Pancreas (tissue), 10 donors: Measurements from ENCODE around the gene TBC1D4. TPM values are rescaled to one million over a fixed set of nuclear protein-coding genes. Genes with fewer than 3 reads are reported as not detected.
"Not testable (repeated sequence)": the region's sequence is repeated elsewhere in the genome, so short reads cannot be mapped to it uniquely, and the experiment has no call there.

Source experiments
- ATAC-seq, 4 donors: fragments of 200-7000 bp; cut with Tn5 transposase; one replicate each; pipeline versions ENCODE4 v1.8.0 to v1.9.1; 2020; ENCODE audit warnings: mild to moderate bottlenecking in 4 of 4, moderate library complexity in 4 of 4
- DNase-seq, 6 donors: peaks; one replicate each; pipeline ENCODE4 v3.0.0-alpha.2; 2020
- FAIRE-seq: peaks from 2 replicates; lab custom pipeline; 2012; peaks lifted over from hg19 to GRCh38; lab: Jason Lieb, UNC
- H3K27ac ChIP-seq, 4 donors: fragments of 200-600 bp; sonication (generic); 1 replicate in 3 of 4; 2 replicates in 1 of 4; pipeline versions ENCODE4 v1.5.0 to v1.8.0; 2020
- H3K27me3 ChIP-seq, 4 donors: fragments of 200-600 bp; one replicate each; pipeline ENCODE4 v1.8.0; 2021
- H3K36me3 ChIP-seq, 3 donors: fragments of 200-600 bp; sonication (generic) in 1 of 3; one replicate each; pipeline versions ENCODE4 v1.5.0 to v1.8.0; 2020 to 2021
- H3K4me1 ChIP-seq, 3 donors: fragments of 200-600 bp; one replicate each; pipeline ENCODE4 v1.8.0; 2021
- H3K4me3 ChIP-seq, 4 donors: fragments of 200-600 bp; sonication (generic) in 2 of 4; one replicate each; pipeline versions ENCODE4 v1.5.0 to v1.8.0; 2020 to 2021
- H3K9me3 ChIP-seq, 4 donors: fragments of 200-600 bp; one replicate each; pipeline ENCODE4 v1.8.0; 2021
- CTCF ChIP-seq, 4 donors: fragments of 200-600 bp; sonication (generic) in 3 of 4; IDR thresholded peaks; one replicate each; pipeline versions ENCODE4 v1.5.0 to v1.8.0; 2021; ENCODE audit warnings: antibody characterized with exemption in 4 of 4
- WGBS, 2 donors: extraction: QIAGEN DNeasy Blood & Tissue Kit; methylation state at CpG; one replicate each; pipeline ENCODE4 v1.1.7; 2013; 5-methylcytosine and 5-hydroxymethylcytosine counted together
- intact Hi-C, 3 donors: fragments of 100-400 bp; cut with DNase I; formaldehyde crosslinking; loops; one replicate each; pipeline versions ENCODE4 v1.11.1 to v1.14.2; 2022
- polyA plus RNA-seq, 2 donors: library from polyadenylated mRNA; stranded (reverse); fragments of 200-250 nt; gene quantifications; one replicate each; pipeline ENCODE4 v1.2.3, GENCODE V29; 2013
- total RNA-seq, 6 donors: library from RNA; stranded (reverse); fragmentation: NEBNext Ultra II Directional in 4 of 6; extraction: Animal tissue kit (Norgen Biotek cat#: 25700) in 4 of 6; gene quantifications; one replicate each; pipeline versions ENCODE4 v1.2.1 to v1.2.4, GENCODE V29; 2021 to 2023
- donor health status: healthy with polysubstance abuse.
- donor health status: DM: no; HTN: no; CAD: no; lungs with moderate emphysema.
- donor health status: DM: no; HTN: no; CAD: no.
- donor health status: control.
- donor health status: control.
- donor health status: Bipolar disorder and iron deficiency.
- donor health status: DM: yes; HTN: yes; CAD: no.
- donor health status: DM: no; HTN: no; CAD: no.
- donor health status: DM: no; HTN: no; CAD: no.
- donor health status: DM: yes; HTN: yes; CAD: no.

Gene TBC1D4
- total and polyA plus RNA-seq, 8 donors: 8.2 to 19.7 (median 10.5) TPM

GRCh38 chr13:75442736-75443234, 39.2 kb downstream of the TBC1D4 start:
- H3K9me3 ChIP-seq: no peaks in the 10 kb centered on the region
- no peak for FAIRE-seq
- H3K27ac ChIP-seq: peak overlapping the region in 1 of 4 donors; percentile 45
- TF ChIP-seq CTCF (IDR thresholded peaks at IDR 0.05): no peak
- H3K4me1 ChIP-seq: peaks cover 0 to 48% (median 38%) of the 10 kb centered on the region in 3 donors
- peak in 1 of 4 donors; percentile 20 for ATAC-seq
- H3K4me3 ChIP-seq: no peak overlapping the region
- 70 to 73% methylated on average over 6 of the region's 6 CpGs for WGBS, 2 donors
- H3K36me3 ChIP-seq: no peaks in the 10 kb centered on the region
- no peak for DNase-seq
- intact Hi-C loops: no loop called here
- H3K27me3 ChIP-seq: no peaks in the 10 kb centered on the region

- Histone ChIP-seq H3K36me3 (no peaks in the 10 kb centered on the region), H3K9me3 (no peaks in the 10 kb centered on the region), H3K4me1 (peaks cover 0 to 44% (median 34%) of the 10 kb centered on the region in 3 donors), H3K27me3 (no peaks in the 10 kb centered on the region), H3K4me3 (no peak overlapping the region), H3K27ac (peak overlapping the region in 2 of 4 donors; percentile 46 to 51)
- peak; percentile 47 to 75 (median 72) for ATAC-seq
- DNase-seq: peak in 2 of 6 donors; percentile 26 to 33
- WGBS, 2 donors: 12 to 16% methylated on average over 2 of the region's 2 CpGs
- intact Hi-C loops: no loop called here
- peak; percentile 74 for FAIRE-seq
- TF ChIP-seq CTCF (IDR thresholded peaks at IDR 0.05): no peak
Measured at GRCh38 chr13:75440100-75440499, 41.9 kb downstream of the TBC1D4 start.

GRCh38 chr13:75437582-75438318, 44.2 kb downstream of the TBC1D4 start:
- intact Hi-C loops: no loop called here
- no peak for FAIRE-seq

GRCh38 chr13:75434126-75434525, 47.8 kb downstream of the TBC1D4 start:
- H3K27ac ChIP-seq, H3K4me3 ChIP-seq, DNase-seq, H3K9me3 ChIP-seq, intact Hi-C loops, H3K36me3 ChIP-seq, FAIRE-seq, H3K27me3 ChIP-seq, ATAC-seq: not testable (repeated sequence)
- 71 to 86% methylated on average over 2 of the region's 2 CpGs for WGBS, 2 donors
- H3K4me1 ChIP-seq: peaks cover 0 to 26% (median 11%) of the 10 kb centered on the region in 3 donors

More at GRCh38 chr13:75437582-75438318, 44.2 kb downstream of the TBC1D4 start:
- peaks cover 0 to 25% (median 23%) of the 10 kb centered on the region in 3 donors for H3K4me1 ChIP-seq
- ATAC-seq (peak in 2 of 4 donors; percentile 43 to 47), DNase-seq (no peak)
- H3K9me3 ChIP-seq: no peaks in the 10 kb centered on the region
- H3K4me3 ChIP-seq: no peak overlapping the region
- H3K36me3 ChIP-seq: no peaks in the 10 kb centered on the region
- WGBS, 2 donors: 26 to 31% methylated on average over 4 of the region's 4 CpGs
- no peak overlapping the region for H3K27ac ChIP-seq
- no peaks in the 10 kb centered on the region for H3K27me3 ChIP-seq
- no peak for TF ChIP-seq CTCF (IDR thresholded peaks at IDR 0.05)

GRCh38 chr13:75432811-75433244, 49.1 kb downstream of the TBC1D4 start:
- Histone ChIP-seq H3K27ac (peak overlapping the region in 1 of 4 donors; percentile 38), H3K27me3 (no peaks in the 10 kb centered on the region), H3K4me3 (no peak overlapping the region), H3K4me1 (peaks cover 0 to 22% (median 6%) of the 10 kb centered on the region in 3 donors), H3K36me3 (no peaks in the 10 kb centered on the region), H3K9me3 (no peaks in the 10 kb centered on the region)
- ATAC-seq (peak; percentile 40 to 62 (median 54)), DNase-seq (no peak), FAIRE-seq (no peak)
- no peak for TF ChIP-seq CTCF (IDR thresholded peaks at IDR 0.05)
- intact Hi-C loops: no loop called here
- WGBS, 2 donors: 31 to 46% methylated on average over 5 of the region's 5 CpGs
